Naive thymus-derived CD4-positive, alpha-beta T cell (primary cell): ENCODE measurements around the gene ADAMTSL1. TPM values are rescaled to one million over a fixed set of nuclear protein-coding genes. Genes with fewer than 3 reads are reported as not detected.

Experiments
- ATAC-seq: fragments of 150-1000 bp; cut with Tn5 transposase; 2 replicates; pipeline ENCODE4 v1.10.0; 2021; ENCODE audit warnings: mild to moderate bottlenecking, moderate library complexity
- CTCF ChIA-PET: fragments of 350-600 bp; sonication (Branson Sonifier 250); formaldehyde crosslinking; loops from one replicate; lab custom pipeline; 2021; ENCODE audit warnings: antibody characterized with exemption; lab: Charles Lee
- POLR2A ChIA-PET: fragments of 350-600 bp; sonication (Branson Sonifier 250); formaldehyde crosslinking; loops from one replicate; lab custom pipeline; 2021; ENCODE audit warnings: antibody characterized with exemption, inconsistent platforms; lab: Charles Lee
- DNase-seq, 9 donors: peaks; one replicate each; pipeline versions ENCODE4 v3.0.0 to v3.0.0-alpha.2; 2020 to 2022; ENCODE audit warnings: mixed read lengths in 1 of 9
- H3K27ac ChIP-seq: one replicate; pipeline ENCODE4 v1.7.0; 2013; ENCODE audit warnings: mild to moderate bottlenecking, low read depth, low read length, moderate library complexity
- H3K27me3 ChIP-seq, 2 donors: one replicate each; pipeline ENCODE4 v1.7.0; 2013; ENCODE audit warnings: low read length in 2 of 2, mild to moderate bottlenecking in 2 of 2, moderate library complexity in 2 of 2; ENCODE audit not compliant: control insufficient read depth in 2 of 2, insufficient read depth in 2 of 2
- H3K36me3 ChIP-seq, 3 experiments: 1 replicate in 2 of 3; 2 replicates in 1 of 3; pipeline ENCODE4 v1.7.0; 2013; ENCODE audit warnings: low read length in 3 of 3, mild to moderate bottlenecking in 3 of 3, moderate library complexity in 1 of 3; ENCODE audit not compliant: insufficient read depth in 3 of 3, control insufficient read depth in 2 of 3
- H3K4me1 ChIP-seq, 2 donors: one replicate each; pipeline ENCODE4 v1.7.0; 2013; ENCODE audit warnings: low read length in 2 of 2, mild to moderate bottlenecking in 2 of 2, moderate library complexity in 1 of 2; ENCODE audit not compliant: control insufficient read depth in 2 of 2, insufficient read depth in 2 of 2
- H3K4me3 ChIP-seq: 2 replicates; pipeline ENCODE4 v1.7.0; 2013; ENCODE audit warnings: mild to moderate bottlenecking, low read length
- H3K9me3 ChIP-seq, 3 experiments: 1 replicate in 2 of 3; 2 replicates in 1 of 3; pipeline ENCODE4 v1.7.0; 2013; ENCODE audit warnings: low read length in 3 of 3; ENCODE audit not compliant: control insufficient read depth in 2 of 3
- H3K27ac Mint-ChIP-seq, 9 donors: one replicate each; pipeline ENCODE4 v1.8.0; 2020 to 2022; ENCODE audit warnings: mixed read lengths in 9 of 9, mild to moderate bottlenecking in 8 of 9, moderate library complexity in 5 of 9, inconsistent platforms in 2 of 9
- H3K27me3 Mint-ChIP-seq, 5 donors: one replicate each; pipeline ENCODE4 v1.8.0; 2021 to 2022; ENCODE audit warnings: mixed read lengths in 5 of 5, mild to moderate bottlenecking in 1 of 5
- H3K36me3 Mint-ChIP-seq, 5 donors: one replicate each; pipeline ENCODE4 v1.8.0; 2020 to 2022; ENCODE audit warnings: mixed read lengths in 5 of 5, mild to moderate bottlenecking in 3 of 5, inconsistent platforms in 1 of 5
- H3K4me1 Mint-ChIP-seq, 7 donors: one replicate each; pipeline ENCODE4 v1.8.0; 2020 to 2022; ENCODE audit warnings: mixed read lengths in 7 of 7, mild to moderate bottlenecking in 3 of 7, inconsistent platforms in 1 of 7
- H3K4me3 Mint-ChIP-seq, 10 donors: one replicate each; pipeline ENCODE4 v1.8.0; 2020 to 2022; ENCODE audit warnings: mild to moderate bottlenecking in 10 of 10, mixed read lengths in 10 of 10, moderate library complexity in 6 of 10, inconsistent platforms in 2 of 10
- H3K9me3 Mint-ChIP-seq, 11 donors: one replicate each; pipeline ENCODE4 v1.8.0; 2020 to 2022; ENCODE audit warnings: mixed read lengths in 11 of 11, mild to moderate bottlenecking in 4 of 11, inconsistent platforms in 1 of 11, moderate library complexity in 1 of 11
- intact Hi-C, 2 donors: fragments of 100-400 bp; cut with micrococcal nuclease; formaldehyde crosslinking; loops; one replicate each; pipeline ENCODE4 v1.15.1; 2023
- polyA plus RNA-seq, 2 donors: library from polyadenylated mRNA; unstranded; fragments of 300-500 nt; fragmentation: Illumina TruSeq; gene quantifications; one replicate each; pipeline ENCODE4 v1.2.3, GENCODE V29; 2021
- total RNA-seq, 6 experiments: library from RNA in 5 of 6; stranded (reverse) in 5 of 6; gene quantifications; 1 replicate in 5 of 6; 2 replicates in 1 of 6; pipeline ENCODE4 v1.2.3 and lab custom pipeline; 2021 to 2026

ADAMTSL1 gene
- total and polyA plus RNA-seq, 7 experiments from 2014 or later = not detected

GRCh38 chr9:18891946-18892670, 418.2 kb downstream of the ADAMTSL1 start:
- peaks cover 0 to 17% (median 9%) of the 10 kb centered on the region in 5 donors for H3K36me3 Mint-ChIP-seq
- H3K36me3 ChIP-seq = no peaks in the 10 kb centered on the region
- CTCF ChIA-PET = no interaction called here
- H3K9me3 Mint-ChIP-seq = peaks cover 7 to 30% (median 15%) of the 10 kb centered on the region in 11 donors
- ATAC-seq = no peak
- H3K27me3 ChIP-seq = no peaks in the 10 kb centered on the region
- DNase-seq = no peak
- peaks cover 0 to 17% (median 0%) of the 10 kb centered on the region in 3 experiments for H3K9me3 ChIP-seq
- H3K27me3 Mint-ChIP-seq = peaks cover 0 to 19% (median 9%) of the 10 kb centered on the region in 5 donors
- H3K27ac ChIP-seq = no peak overlapping the region
- H3K4me3 ChIP-seq = no peak overlapping the region
- POLR2A ChIA-PET = no interaction called here
- H3K4me1 ChIP-seq = no peaks in the 10 kb centered on the region
- intact Hi-C loops = no loop called here
- no peak overlapping the region for H3K27ac Mint-ChIP-seq
- H3K4me3 Mint-ChIP-seq = no peak overlapping the region
- H3K4me1 Mint-ChIP-seq = peaks cover 0 to 17% (median 0%) of the 10 kb centered on the region in 7 donors

- DNase-seq (no peak), ATAC-seq (no peak)
- Mint-ChIP-seq H3K36me3 (peaks cover 0 to 17% (median 9%) of the 10 kb centered on the region in 5 donors), H3K27me3 (peaks cover 0 to 17% (median 9%) of the 10 kb centered on the region in 5 donors), H3K4me3 (no peak overlapping the region), H3K27ac (no peak overlapping the region), H3K9me3 (peaks cover 7 to 31% (median 16%) of the 10 kb centered on the region in 11 donors), H3K4me1 (peaks cover 0 to 17% (median 0%) of the 10 kb centered on the region in 7 donors)
- CTCF ChIA-PET = no interaction called here
- Histone ChIP-seq H3K27ac (no peak overlapping the region), H3K4me1 (no peaks in the 10 kb centered on the region), H3K27me3 (no peaks in the 10 kb centered on the region), H3K36me3 (no peaks in the 10 kb centered on the region), H3K4me3 (no peak overlapping the region), H3K9me3 (peaks cover 0 to 17% (median 0%) of the 10 kb centered on the region in 3 experiments)
- intact Hi-C loops = no loop called here
- POLR2A ChIA-PET = no interaction called here
Observed at GRCh38 chr9:18893046-18893445, 419.1 kb downstream of the ADAMTSL1 start.

- Histone ChIP-seq H3K4me3 (no peak overlapping the region), H3K27me3 (no peaks in the 10 kb centered on the region), H3K36me3 (no peaks in the 10 kb centered on the region), H3K4me1 (no peaks in the 10 kb centered on the region), H3K9me3 (peaks cover 0 to 17% (median 0%) of the 10 kb centered on the region in 3 experiments), H3K27ac (no peak overlapping the region)
- intact Hi-C loops = no loop called here
- peaks cover 7 to 35% (median 18%) of the 10 kb centered on the region in 11 donors for H3K9me3 Mint-ChIP-seq
- ChIA-PET CTCF (no interaction called here), POLR2A (no interaction called here)
- peaks cover 0 to 21% (median 9%) of the 10 kb centered on the region in 5 donors for H3K36me3 Mint-ChIP-seq
- H3K27ac Mint-ChIP-seq = no peak overlapping the region
- ATAC-seq (no peak), DNase-seq (no peak)
- no peak overlapping the region for H3K4me3 Mint-ChIP-seq
- H3K27me3 Mint-ChIP-seq = peaks cover 0 to 17% (median 13%) of the 10 kb centered on the region in 5 donors
- peaks cover 0 to 17% (median 0%) of the 10 kb centered on the region in 7 donors for H3K4me1 Mint-ChIP-seq
Observed at GRCh38 chr9:18893491-18893890, 419.5 kb downstream of the ADAMTSL1 start.

- POLR2A ChIA-PET = no interaction called here
Observed at GRCh38 chr9:18896004-18896403, 422.1 kb downstream of the ADAMTSL1 start.

GRCh38 chr9:18896531-18897179, 422.7 kb downstream of the ADAMTSL1 start:
- Mint-ChIP-seq H3K27ac (no peak overlapping the region), H3K4me3 (no peak overlapping the region), H3K4me1 (peaks cover 0 to 15% (median 0%) of the 10 kb centered on the region in 7 donors), H3K36me3 (peaks cover 0 to 21% (median 9%) of the 10 kb centered on the region in 5 donors), H3K27me3 (peaks cover under 1 to 8% (median 4%) of the 10 kb centered on the region in 5 donors), H3K9me3 (peaks cover 10 to 59% (median 25%) of the 10 kb centered on the region in 11 donors)
- no peaks in the 10 kb centered on the region for H3K36me3 ChIP-seq
- ChIA-PET POLR2A (no interaction called here), CTCF (no interaction called here)
- intact Hi-C loops = no loop called here
- no peaks in the 10 kb centered on the region for H3K27me3 ChIP-seq
- no peak overlapping the region for H3K27ac ChIP-seq
- no peak for ATAC-seq
- peaks cover 0 to 17% (median 0%) of the 10 kb centered on the region in 3 experiments for H3K9me3 ChIP-seq
- DNase-seq = no peak
- H3K4me1 ChIP-seq = no peaks in the 10 kb centered on the region
- no peak overlapping the region for H3K4me3 ChIP-seq

More at GRCh38 chr9:18896004-18896403, 422.1 kb downstream of the ADAMTSL1 start:
- no peak overlapping the region for H3K4me3 ChIP-seq
- H3K4me1 Mint-ChIP-seq = peaks cover 0 to 15% (median 0%) of the 10 kb centered on the region in 7 donors
- H3K27ac Mint-ChIP-seq = peak overlapping the region in 1 of 9 donors; percentile 11
- H3K9me3 ChIP-seq = peaks cover 0 to 17% (median 0%) of the 10 kb centered on the region in 3 experiments
- H3K9me3 Mint-ChIP-seq = peaks cover 10 to 53% (median 27%) of the 10 kb centered on the region in 11 donors
- intact Hi-C loops = no loop called here
- no peaks in the 10 kb centered on the region for H3K27me3 ChIP-seq
- CTCF ChIA-PET = no interaction called here
- H3K36me3 ChIP-seq = no peaks in the 10 kb centered on the region
- ATAC-seq = no peak
- H3K27me3 Mint-ChIP-seq = peaks cover 3 to 8% (median 8%) of the 10 kb centered on the region in 5 donors
- no peak overlapping the region for H3K27ac ChIP-seq
- no peak for DNase-seq
- H3K4me1 ChIP-seq = no peaks in the 10 kb centered on the region
- H3K36me3 Mint-ChIP-seq = peaks cover 0 to 21% (median 9%) of the 10 kb centered on the region in 5 donors
- no peak overlapping the region for H3K4me3 Mint-ChIP-seq

- no peaks in the 10 kb centered on the region for H3K27me3 ChIP-seq
- H3K4me1 ChIP-seq = no peaks in the 10 kb centered on the region
- H3K4me1 Mint-ChIP-seq = peaks cover 0 to 5% (median 0%) of the 10 kb centered on the region in 7 donors
- intact Hi-C loops = no loop called here
- no peak overlapping the region for H3K4me3 ChIP-seq
- no peak for DNase-seq
- no peaks in the 10 kb centered on the region for H3K9me3 ChIP-seq
- H3K27me3 Mint-ChIP-seq = peaks cover 5 to 12% (median 7%) of the 10 kb centered on the region in 5 donors
- H3K4me3 Mint-ChIP-seq = no peak overlapping the region
- H3K27ac Mint-ChIP-seq = no peak overlapping the region
- no peak for ATAC-seq
- CTCF ChIA-PET = no interaction called here
- no peaks in the 10 kb centered on the region for H3K36me3 ChIP-seq
- H3K36me3 Mint-ChIP-seq = peaks cover 0 to 9% (median 0%) of the 10 kb centered on the region in 5 donors
- peaks cover 2 to 47% (median 22%) of the 10 kb centered on the region in 11 donors for H3K9me3 Mint-ChIP-seq
- H3K27ac ChIP-seq = no peak overlapping the region
- POLR2A ChIA-PET = no interaction called here
Observed at GRCh38 chr9:18903450-18903849, 429.5 kb downstream of the ADAMTSL1 start.
